K562 (cell line): Measurements from ENCODE around the gene TESMIN. TPM values are rescaled to one million over a fixed set of nuclear protein-coding genes. Genes with fewer than 3 reads are reported as not detected.

Experiments
- ASH1L ChIP-seq: fragments of 450-650 bp; IDR thresholded peaks from 2 replicates; pipeline ENCODE4 v1.6.1; 2018; ENCODE audit warnings: borderline replicate concordance, mild to moderate bottlenecking, low read depth; ENCODE audit not compliant: partially characterized antibody
- ATF1 ChIP-seq, 2 experiments: fragments of 450-650 bp in 1 of 2; IDR thresholded peaks; 2 replicates each; pipeline ENCODE4 v1.6.1; 2016; ENCODE audit warnings: missing compliant biosample characterization in 1 of 2, missing genetic modification characterization in 1 of 2
- CBX1 ChIP-seq: sonication (generic); IDR thresholded peaks from 2 replicates; pipeline ENCODE4 v1.6.1; 2016; ENCODE audit warnings: antibody characterized with exemption, low read depth, mild to moderate bottlenecking
- ETV5 ChIP-seq: sonication (generic); formaldehyde crosslinking; IDR thresholded peaks from 2 replicates; pipeline ENCODE4 v1.4.0; 2020; ENCODE audit warnings: low read depth, mild to moderate bottlenecking, missing genetic modification reagents
- JUN ChIP-seq, 2 experiments: sonication (generic) in 1 of 2; formaldehyde crosslinking in 1 of 2; IDR thresholded peaks; 2 replicates each; pipeline versions ENCODE4 v1.6.1 to v1.8.0; 2012 to 2022; ENCODE audit warnings: borderline replicate concordance in 2 of 2, mild to moderate bottlenecking in 2 of 2, improper control_type of control experiment in 1 of 2, low read depth in 1 of 2, low read length in 1 of 2, missing genetic modification reagents in 1 of 2
- POLR2G ChIP-seq: fragments of 200-400 bp; formaldehyde crosslinking; IDR thresholded peaks from 2 replicates; pipeline ENCODE4 v1.6.1; 2017; ENCODE audit warnings: low read depth, mild to moderate bottlenecking, antibody characterized with exemption, low read length, moderate library complexity
- PTBP1 ChIP-seq: fragments of 200-400 bp; formaldehyde crosslinking; IDR thresholded peaks from 2 replicates; pipeline ENCODE4 v1.6.1; 2017; ENCODE audit warnings: low read depth, low read length
- RBFOX2 ChIP-seq: fragments of 200-400 bp; formaldehyde crosslinking; IDR thresholded peaks from 2 replicates; pipeline ENCODE4 v1.6.1; 2017; ENCODE audit warnings: low read depth, mild to moderate bottlenecking, low read length, moderate library complexity
- RBM17 ChIP-seq: fragments of 200-400 bp; formaldehyde crosslinking; IDR thresholded peaks from 2 replicates; pipeline ENCODE4 v1.6.1; 2017; ENCODE audit warnings: low read depth, mild to moderate bottlenecking, low read length, borderline replicate concordance
- TCF7 ChIP-seq: sonication (generic); IDR thresholded peaks from 2 replicates; pipeline ENCODE4 v1.6.1; 2016; ENCODE audit warnings: antibody characterized with exemption, borderline replicate concordance
- XRCC4 ChIP-seq: IDR thresholded peaks from one replicate; pipeline ENCODE4 v1.6.1; 2011; ENCODE audit not compliant: insufficient read depth, insufficient read length; ENCODE audit errors: extremely low read depth
- YBX1 ChIP-seq: fragments of 450-650 bp; IDR thresholded peaks from 2 replicates; pipeline ENCODE4 v1.7.1; 2016; ENCODE audit warnings: mild to moderate bottlenecking
- ZNF3 ChIP-seq: fragments of 250-450 bp; sonication (Bioruptor Pico); IDR thresholded peaks from 2 replicates; pipeline ENCODE4 v1.5.0; 2021; ENCODE audit warnings: mild to moderate bottlenecking, moderate library complexity
- polyA plus RNA-seq, 8 experiments: library from polyadenylated mRNA; depleted of rRNA in 4 of 8; stranded (reverse) in 5 of 8; unstranded in 3 of 8; fragments of >200 nt; fragmentation: Nextera tagmentation in 2 of 8; fragmentation: Illumina TruSeq in 1 of 8; extraction: Ambion mirVana in 2 of 8; extraction: Trizol in 1 of 8; gene quantifications; 2 replicates each; pipeline versions ENCODE4 v1.2.1 to v1.2.3, GENCODE V29; 2011 to 2014; ENCODE audit warnings: inconsistent platforms in 1 of 8, missing spikeins in 1 of 8
- total RNA-seq, 7 experiments: library from RNA; depleted of rRNA in 6 of 7; stranded (reverse); fragments of >200 nt in 6 of 7; fragmentation: Illumina TruSeq in 2 of 7; extraction: Trizol in 2 of 7; gene quantifications; 2 replicates each; pipeline versions ENCODE4 v1.2.1 to v1.2.3, GENCODE V29; 2011 to 2021; ENCODE audit warnings: low replicate concordance in 1 of 7
- TF ChIP-seq, protein P1 (sequence below), 2 experiments: fragments of 450-650 bp; conservative IDR thresholded peaks; 2 replicates each; pipeline ENCODE4 v1.6.1; 2017; ENCODE audit warnings: mild to moderate bottlenecking in 2 of 2, moderate library complexity in 2 of 2
- TF ChIP-seq, protein P2 (sequence below): fragments of 450-650 bp; IDR thresholded peaks from 2 replicates; pipeline ENCODE4 v1.6.1; 2017; ENCODE audit warnings: antibody characterized with exemption, mild to moderate bottlenecking
- TF ChIP-seq, protein P3 (sequence below): sonication (generic); formaldehyde crosslinking; IDR thresholded peaks from 2 replicates; pipeline ENCODE4 v1.8.1; 2022; ENCODE audit warnings: missing genetic modification reagents
- TF ChIP-seq, protein P4 (sequence below): fragments of 450-650 bp; IDR thresholded peaks from 2 replicates; pipeline ENCODE4 v1.6.1; 2016; ENCODE audit warnings: missing biosample characterization, missing genetic modification characterization

Gene TESMIN
- total and polyA plus RNA-seq, 9 of the 15 experiments (the other 6 are each of a cell fraction or from before 2014, with no cell fraction given): 8.9 to 50.5 (median 15.0) TPM

DNA sequence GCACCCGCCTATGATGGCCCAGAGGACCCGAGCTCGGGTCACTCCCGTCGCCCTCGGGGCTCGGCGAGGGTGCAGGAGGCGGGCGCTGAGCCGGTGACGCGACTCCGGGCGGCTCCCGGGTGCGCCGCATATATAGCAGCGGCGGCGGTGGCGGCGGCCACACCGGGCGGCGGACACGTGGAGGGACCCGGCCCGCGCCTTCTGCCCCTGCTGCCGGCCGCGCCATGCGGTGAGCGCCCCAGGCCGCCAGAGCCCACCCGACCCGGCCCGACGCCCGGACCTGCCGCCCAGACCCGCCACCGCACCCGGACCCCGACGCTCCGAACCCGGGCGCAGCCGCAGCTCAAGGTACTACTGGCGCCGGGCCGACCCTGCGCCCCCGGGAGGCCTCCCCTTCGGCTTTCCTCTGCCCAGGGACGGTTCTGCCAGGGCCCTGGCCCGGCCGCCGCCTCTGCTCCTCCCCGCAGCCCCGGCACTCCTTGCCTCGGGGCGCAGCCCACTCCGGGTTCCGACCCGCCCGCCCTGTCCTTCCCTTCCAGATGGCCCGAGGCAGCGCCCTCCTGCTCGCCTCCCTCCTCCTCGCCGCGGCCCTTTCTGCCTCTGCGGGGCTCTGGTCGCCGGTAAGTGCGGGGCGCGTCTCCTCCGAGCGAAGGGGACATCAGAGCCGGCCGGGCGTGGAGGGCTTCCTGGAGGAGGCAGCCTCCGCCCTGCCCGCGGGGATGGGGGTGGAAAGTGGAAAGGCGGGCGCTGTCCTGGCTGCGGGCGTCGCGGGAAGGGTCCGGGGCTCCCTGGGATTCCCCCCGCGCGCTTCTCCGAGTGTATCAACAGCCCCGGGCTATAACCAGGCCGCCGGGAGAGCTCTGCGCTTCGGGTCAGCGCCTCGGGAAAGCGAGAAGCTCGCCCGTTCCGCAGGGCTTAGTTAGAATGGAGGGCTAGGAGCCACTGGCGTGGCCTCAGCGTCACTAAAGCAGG lies 66.6 kb downstream of the TESMIN start, which contains the start of gene GAL (continued):
- TF ChIP-seq ASH1L (no peak), JUN (IDR thresholded peaks at IDR 0.05; ENCODE audit: borderline replicate concordance, low read depth, low read length) (no peak), JUN (CRISPR knock-in tag; IDR thresholded peaks at IDR 0.05; ENCODE audit: borderline replicate concordance) (0 out of 2 replicates have a peak, but pooled peaks have one; percentile 16), ETV5 (CRISPR knock-in tag) (no peak), CBX1 (peak; percentile 74; the same call in 1 of the 2 replicates), XRCC4 (no peak), RBM17 (no peak), TCF7 (no peak), RBFOX2 (peak; percentile 85), PTBP1 (0 out of 2 replicates have a peak, but pooled peaks have one; percentile 65), ZNF3 (no peak), POLR2G (peak; percentile 94), ATF1 (CRISPR knock-in tag; IDR thresholded peaks at IDR 0.05) (no peak), ATF1 (tag; IDR thresholded peaks at IDR 0.05) (peak; percentile 52; the same call in 1 of the 2 replicates), YBX1 (no peak)
- TF ChIP-seq, protein P1, sequence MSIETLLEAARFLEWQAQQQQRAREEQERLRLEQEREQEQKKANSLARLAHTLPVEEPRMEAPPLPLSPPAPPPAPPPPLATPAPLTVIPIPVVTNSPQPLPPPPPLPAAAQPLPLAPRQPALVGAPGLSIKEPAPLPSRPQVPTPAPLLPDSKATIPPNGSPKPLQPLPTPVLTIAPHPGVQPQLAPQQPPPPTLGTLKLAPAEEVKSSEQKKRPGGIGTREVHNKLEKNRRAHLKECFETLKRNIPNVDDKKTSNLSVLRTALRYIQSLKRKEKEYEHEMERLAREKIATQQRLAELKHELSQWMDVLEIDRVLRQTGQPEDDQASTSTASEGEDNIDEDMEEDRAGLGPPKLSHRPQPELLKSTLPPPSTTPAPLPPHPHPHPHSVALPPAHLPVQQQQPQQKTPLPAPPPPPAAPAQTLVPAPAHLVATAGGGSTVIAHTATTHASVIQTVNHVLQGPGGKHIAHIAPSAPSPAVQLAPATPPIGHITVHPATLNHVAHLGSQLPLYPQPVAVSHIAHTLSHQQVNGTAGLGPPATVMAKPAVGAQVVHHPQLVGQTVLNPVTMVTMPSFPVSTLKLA (conservative IDR thresholded peaks at IDR 0.05): peak in 1 of 2 experiments; percentile 33; a peak in 1 of 4 replicates
- TF ChIP-seq, protein P2, sequence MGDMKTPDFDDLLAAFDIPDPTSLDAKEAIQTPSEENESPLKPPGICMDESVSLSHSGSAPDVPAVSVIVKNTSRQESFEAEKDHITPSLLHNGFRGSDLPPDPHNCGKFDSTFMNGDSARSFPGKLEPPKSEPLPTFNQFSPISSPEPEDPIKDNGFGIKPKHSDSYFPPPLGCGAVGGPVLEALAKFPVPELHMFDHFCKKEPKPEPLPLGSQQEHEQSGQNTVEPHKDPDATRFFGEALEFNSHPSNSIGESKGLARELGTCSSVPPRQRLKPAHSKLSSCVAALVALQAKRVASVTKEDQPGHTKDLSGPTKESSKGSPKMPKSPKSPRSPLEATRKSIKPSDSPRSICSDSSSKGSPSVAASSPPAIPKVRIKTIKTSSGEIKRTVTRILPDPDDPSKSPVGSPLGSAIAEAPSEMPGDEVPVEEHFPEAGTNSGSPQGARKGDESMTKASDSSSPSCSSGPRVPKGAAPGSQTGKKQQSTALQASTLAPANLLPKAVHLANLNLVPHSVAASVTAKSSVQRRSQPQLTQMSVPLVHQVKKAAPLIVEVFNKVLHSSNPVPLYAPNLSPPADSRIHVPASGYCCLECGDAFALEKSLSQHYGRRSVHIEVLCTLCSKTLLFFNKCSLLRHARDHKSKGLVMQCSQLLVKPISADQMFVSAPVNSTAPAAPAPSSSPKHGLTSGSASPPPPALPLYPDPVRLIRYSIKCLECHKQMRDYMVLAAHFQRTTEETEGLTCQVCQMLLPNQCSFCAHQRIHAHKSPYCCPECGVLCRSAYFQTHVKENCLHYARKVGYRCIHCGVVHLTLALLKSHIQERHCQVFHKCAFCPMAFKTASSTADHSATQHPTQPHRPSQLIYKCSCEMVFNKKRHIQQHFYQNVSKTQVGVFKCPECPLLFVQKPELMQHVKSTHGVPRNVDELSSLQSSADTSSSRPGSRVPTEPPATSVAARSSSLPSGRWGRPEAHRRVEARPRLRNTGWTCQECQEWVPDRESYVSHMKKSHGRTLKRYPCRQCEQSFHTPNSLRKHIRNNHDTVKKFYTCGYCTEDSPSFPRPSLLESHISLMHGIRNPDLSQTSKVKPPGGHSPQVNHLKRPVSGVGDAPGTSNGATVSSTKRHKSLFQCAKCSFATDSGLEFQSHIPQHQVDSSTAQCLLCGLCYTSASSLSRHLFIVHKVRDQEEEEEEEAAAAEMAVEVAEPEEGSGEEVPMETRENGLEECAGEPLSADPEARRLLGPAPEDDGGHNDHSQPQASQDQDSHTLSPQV: peak; percentile 70
- TF ChIP-seq, protein P3, sequence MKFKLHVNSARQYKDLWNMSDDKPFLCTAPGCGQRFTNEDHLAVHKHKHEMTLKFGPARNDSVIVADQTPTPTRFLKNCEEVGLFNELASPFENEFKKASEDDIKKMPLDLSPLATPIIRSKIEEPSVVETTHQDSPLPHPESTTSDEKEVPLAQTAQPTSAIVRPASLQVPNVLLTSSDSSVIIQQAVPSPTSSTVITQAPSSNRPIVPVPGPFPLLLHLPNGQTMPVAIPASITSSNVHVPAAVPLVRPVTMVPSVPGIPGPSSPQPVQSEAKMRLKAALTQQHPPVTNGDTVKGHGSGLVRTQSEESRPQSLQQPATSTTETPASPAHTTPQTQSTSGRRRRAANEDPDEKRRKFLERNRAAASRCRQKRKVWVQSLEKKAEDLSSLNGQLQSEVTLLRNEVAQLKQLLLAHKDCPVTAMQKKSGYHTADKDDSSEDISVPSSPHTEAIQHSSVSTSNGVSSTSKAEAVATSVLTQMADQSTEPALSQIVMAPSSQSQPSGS (CRISPR knock-in tag): 0 out of 2 replicates have a peak, but pooled peaks have one; percentile 14
- TF ChIP-seq, protein P4, sequence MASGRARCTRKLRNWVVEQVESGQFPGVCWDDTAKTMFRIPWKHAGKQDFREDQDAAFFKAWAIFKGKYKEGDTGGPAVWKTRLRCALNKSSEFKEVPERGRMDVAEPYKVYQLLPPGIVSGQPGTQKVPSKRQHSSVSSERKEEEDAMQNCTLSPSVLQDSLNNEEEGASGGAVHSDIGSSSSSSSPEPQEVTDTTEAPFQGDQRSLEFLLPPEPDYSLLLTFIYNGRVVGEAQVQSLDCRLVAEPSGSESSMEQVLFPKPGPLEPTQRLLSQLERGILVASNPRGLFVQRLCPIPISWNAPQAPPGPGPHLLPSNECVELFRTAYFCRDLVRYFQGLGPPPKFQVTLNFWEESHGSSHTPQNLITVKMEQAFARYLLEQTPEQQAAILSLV: no peak
